ENCODE data around the gene ITPRIP. TPM values are rescaled to one million over a fixed set of nuclear protein-coding genes. Genes with fewer than 3 reads are reported as not detected.

Gene ITPRIP
- polyA plus RNA-seq, 10 donors = 7.1 to 10.2 (median 8.8) TPM

DNA sequence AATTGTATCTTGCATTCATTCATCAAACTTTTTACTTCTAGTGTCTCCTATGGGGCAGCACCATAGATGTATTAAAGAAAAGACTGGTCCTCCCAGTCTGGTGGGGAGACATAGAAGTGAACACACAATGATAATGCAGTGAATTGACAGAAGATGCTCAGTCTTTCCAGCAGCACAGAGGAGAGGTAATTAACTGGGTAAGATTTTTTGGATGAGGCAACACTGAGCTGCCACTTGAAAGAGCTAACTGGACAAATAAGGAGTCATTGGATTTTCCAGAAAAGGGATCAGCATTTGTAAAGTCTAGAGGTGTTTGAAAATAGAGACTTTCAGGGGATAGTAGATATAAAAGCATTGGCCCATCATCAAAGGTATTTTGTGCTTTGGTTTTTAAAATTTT lies 7.2 kb upstream of the ITPRIP start:
- DNase-seq = no peak

DNA sequence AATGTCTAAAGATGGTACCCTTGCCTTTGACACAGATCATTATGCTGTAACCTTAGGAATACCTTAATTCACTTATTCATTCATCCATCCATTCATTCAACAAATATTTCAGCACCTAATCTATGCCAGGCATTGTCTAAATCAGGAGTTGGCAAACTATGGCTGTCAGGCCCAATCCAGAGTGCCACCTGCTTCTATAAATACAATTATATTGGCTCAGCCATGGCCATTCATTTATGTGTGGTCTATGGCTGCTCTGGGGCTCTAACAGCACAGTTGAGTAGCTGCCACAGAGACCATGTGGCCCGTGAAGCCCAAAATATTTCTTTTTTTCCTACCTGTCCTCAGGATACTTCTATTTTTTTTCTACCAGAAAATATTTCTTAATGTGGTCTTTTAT lies 6.0 kb upstream of the ITPRIP start:
- no peak for DNase-seq

DNA sequence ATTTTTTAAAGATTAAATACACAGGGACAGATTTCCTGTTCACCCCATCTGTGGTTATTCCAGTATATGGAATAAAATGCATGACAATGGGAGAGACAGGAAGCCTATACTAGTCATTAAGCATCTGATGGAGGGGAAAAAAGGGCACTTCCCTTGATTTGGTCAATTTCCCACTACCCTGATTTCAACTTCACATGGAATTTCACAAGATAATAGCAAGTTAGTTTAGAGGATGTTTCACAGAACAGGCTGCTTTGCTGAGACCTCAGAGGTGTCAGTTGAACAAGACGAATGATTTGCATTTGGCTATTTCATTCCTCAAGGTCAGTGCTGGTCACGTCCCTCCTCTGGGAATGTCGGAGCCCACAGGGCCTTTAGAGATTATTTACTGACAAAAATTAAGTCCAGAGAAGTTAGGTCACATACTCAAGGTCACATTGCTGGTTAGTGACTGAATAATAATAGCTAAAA lies 4.7 kb upstream of the ITPRIP start:
- peak in 1 of 3 donors; percentile 5 for DNase-seq

DNA sequence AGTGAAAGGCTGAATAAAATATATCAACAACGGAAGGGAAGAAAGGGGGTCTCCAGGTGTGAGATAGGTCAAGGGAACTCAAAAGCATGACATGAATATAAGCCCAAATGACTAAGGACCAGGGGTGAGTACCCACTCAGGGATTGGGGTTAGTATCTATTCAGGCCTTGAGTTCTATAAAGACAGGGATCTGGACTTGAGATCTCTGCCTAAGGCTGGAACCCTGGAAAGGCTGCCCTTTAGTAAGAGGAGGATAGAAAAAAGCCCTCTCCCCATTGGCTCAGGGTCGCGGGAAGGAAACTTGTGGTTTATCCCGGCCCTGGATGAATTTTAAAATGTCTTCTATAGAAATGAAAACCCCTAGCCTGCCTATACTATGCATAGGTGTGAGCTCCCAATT lies 2.4 kb upstream of the ITPRIP start:
- no peak for DNase-seq

DNA sequence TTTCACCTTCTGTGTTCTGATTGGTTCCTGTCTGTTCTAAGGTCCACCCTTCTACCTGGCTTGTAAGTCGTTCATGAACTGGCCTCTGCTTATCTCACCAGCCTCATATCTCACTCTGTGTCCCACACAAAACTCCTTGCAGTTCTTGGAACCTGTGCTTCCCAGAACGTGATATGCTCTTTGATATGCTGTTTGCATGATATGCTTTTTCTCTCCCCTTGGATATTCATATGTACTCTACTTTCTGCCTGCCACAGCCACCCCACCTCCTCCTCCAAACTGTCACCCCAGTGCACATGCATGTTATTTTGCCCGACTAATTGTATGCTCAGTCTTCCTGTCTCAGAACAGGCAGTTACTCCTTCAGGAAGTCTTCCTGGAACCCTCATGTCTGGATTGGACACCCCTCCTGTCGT lies 1.9 kb upstream of the ITPRIP start:
- DNase-seq = no peak

DNA sequence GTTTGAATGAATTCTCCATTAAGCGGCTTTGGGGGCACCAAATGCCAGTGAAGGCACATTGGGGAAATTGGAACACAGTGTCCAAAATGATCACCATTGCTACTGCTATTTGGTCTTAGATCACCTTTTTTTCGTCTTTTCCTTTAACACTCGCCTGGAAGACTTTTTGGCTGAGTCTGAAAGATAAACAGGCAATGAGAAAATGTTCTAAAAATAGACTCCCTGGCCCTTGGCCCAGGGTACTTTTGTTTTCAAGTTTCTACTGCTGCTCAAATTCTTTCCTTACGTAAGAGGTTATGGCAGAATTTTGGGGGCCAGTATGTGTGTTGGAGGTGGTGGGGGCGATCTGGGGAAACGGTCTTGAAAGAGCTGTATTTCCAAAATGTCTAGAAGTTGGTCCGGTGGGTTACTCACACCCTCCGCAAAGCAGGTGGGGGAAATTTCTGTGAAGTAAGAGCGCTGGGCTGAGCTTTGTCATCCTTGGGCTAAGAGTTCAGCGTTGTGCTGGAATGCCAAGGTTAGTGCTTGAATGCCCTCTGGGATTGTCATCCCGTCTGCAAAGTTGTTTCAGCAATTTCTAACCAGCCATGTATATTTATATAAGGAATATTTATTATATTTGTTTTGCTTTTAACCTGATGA lies 1.3 kb upstream of the ITPRIP start:
- DNase-seq = peak; percentile 83 to 94 (median 90)

DNA sequence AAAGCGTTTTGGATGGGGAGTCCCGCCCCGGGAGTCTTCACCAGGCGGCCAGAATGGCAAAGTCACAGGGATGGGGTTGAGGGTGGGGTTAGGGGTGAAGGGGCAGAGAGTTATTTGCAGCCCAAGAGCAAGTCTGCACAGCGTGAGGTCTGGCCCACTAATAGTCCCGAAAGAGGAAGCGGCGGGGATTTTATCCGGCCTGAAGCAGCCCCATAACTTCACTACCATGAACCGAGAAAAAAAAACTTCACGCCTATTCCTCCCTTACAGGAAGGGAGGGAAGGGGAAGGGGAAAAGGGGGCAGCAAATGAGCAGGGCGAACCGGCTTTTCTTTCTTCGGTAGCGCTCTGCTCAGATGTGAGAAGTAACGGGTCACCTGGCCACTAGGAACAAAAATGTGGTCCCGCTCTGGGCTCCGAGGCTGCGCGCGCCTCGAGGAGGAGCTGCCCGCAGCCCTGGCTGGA lies 712 bp downstream of the ITPRIP start:
- no peak for DNase-seq

DNA sequence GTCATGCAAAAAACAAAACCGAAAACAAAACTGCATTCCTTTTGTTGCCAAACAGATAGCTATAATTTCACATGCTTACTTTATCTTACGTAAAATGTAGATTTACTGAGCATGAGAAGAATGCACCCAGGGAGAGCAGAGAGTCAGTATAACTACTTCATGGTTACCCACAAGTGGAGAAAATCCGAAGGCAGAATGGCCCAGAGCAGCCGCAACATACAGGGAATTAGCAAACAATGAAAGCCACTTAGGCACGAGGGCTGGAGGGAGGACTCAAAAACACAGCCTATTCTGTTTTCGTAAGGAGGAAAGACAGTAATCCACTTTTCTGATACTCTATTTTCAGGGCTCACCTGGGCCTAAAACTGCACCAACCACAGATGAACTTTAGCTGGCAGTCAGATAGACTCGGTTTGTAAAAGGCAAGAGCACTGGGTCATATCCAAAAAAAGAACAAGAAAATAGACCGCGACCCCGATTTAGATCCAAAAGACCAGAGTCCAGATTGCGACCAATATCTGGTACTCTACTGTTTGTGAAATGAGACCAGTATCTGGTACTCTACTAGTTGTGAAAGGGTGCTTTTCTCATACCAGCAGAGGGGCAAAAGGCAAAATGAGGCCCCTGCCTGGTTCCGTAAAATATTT lies 1.3 kb downstream of the ITPRIP start:
- DNase-seq = peak in 1 of 3 donors; percentile 58

DNA sequence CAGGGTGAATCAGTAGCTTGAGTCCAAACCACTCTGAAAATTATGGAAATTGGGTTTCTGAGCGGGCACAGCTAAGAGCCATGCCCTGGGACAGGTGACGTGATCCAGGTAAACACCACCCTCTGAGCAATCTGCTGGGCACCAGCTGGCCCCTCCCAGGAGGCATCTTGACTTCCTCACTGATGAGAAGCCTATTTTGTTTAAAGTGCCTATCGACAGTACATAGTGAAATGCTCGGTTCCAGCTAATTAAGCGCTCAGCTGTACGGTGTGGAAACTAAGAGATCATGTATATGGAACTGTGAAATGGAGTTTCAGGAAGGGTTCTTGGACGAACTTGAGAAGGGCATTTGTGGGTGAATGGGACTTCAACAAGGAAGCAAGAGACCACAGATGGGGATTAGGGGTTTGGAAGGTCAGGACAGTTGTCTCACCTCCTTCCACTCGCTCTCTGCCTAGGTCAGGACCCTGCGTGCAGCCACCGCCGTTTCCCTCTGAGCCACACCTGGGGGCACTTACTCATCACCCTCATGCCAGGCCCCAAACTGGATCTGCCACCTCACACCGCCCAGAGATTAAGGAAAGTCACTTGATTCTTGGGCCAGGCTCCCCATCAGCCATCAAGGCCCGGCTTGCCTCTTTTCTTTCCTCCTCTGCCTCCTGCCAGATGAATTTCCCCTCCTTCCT lies 3.2 kb downstream of the ITPRIP start:
- DNase-seq = no peak

DNA sequence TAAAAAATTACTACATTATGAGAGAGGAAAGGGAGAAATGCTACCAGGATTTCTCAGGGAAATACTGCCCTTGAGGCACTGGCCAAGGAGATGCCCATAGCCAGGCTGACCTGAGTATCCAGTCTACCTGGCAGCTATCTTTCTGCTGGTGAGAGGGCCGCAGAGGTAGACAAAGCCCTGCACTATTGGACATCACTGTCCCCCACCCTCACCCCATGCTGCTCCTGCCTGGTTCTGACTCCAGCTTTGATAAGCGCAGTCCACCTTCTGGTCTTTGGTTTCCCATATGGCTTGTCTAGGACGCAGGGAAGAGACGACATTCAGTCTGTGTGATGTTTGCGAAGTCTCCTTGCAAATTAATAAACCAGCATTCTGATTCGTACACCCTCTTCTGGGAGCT lies 3.7 kb downstream of the ITPRIP start:
- DNase-seq = no peak

DNA sequence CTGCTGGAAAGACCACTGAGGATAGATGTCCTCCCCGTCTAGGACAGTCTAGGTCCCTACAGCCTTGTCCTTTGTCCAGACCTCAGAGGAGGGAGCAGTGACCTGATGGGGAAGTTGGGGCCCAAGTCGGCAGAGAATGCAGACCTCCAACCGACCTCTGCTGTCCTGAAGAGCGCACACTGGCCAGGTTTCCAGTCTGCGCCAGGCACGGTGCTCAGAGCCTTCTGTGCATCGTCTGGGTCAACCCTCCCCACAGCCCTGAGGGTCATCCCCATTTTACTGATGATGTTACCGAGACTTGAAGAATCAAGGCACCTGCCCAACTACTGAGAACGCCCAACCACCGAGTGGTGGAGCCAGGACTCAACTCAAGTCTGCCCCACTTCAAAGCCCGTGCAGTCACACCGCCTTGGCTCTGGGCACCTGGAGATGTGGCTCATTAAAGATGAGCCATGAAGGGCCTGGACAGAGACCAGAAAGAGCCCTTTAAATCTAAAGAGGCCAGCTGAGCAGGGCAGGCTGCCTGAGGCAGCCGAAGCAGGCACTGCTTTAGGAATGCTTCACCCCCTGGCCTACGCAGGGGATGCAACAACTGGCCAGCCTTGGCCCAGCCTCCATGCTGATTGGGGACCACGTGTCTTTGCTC lies 4.4 kb downstream of the ITPRIP start:
- DNase-seq = no peak

DNA sequence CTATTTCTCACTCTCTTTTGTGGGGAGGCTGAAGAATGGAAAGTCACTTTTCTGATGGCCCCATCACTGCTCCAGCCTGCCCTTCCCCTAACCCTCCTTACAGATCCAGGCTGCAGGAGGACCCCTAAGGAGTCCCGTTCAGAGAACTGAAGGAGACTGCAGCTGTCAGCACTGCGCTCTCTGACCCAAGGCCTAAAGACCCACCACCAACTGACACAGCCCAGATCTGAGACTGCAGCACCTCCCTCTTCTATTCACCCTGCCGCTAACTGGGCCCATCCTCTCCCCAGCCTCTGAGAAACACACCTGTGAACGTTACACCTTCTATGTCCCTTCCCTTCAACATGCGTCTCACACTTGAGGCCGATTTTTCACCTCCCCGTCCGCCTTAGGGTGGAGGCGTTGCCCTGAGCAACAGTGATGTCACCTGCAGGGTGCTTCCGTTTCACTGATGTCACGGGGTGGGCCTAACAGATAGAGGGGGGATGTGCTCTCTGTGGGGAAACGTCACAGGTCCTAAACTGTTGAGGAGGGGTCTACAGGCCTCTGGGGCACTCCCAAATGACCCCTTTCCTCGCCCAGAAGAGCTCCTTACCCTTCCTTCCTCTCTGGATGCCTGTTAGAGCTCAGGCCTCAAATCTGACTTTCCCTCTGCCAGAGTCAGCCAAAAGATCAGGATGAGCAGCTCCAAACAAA lies 5.1 kb downstream of the ITPRIP start:
- no peak for DNase-seq

DNA sequence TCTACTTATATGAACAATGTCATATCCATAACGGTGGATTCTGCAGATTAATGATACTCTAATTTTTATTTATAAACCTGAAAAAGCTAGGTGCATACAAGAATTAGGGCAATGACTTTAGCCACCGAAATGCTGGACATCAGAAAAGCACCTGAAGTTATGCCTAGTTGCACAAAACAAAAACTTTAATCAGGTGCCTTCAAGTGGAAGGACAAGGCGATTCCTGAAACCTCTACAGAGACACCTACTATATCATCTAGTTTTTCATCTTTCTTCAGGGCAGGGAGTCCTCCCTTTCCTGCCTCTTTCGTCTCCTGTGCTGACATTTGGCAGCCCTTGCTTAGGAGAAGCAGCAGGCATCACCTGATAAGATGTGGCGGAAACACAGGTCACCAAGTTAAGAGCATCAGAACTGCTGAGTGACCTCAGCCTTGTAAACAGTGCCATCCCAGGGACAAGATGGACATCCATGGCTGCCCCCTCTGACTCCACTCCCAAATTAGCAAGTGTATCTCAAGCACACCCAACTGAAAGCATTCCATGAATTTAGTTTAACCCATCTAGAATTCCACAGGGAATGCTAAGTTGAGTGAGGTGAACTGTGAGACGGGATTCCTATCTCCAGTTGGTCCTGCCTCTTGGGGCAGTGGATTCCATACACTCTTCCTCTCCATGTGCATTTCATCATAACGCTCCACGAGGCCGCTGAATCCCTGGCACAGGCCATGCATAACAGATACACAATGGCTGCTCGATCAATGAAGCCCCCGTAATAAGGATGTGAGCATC lies 5.8 kb downstream of the ITPRIP start:
- DNase-seq = no peak

DNA sequence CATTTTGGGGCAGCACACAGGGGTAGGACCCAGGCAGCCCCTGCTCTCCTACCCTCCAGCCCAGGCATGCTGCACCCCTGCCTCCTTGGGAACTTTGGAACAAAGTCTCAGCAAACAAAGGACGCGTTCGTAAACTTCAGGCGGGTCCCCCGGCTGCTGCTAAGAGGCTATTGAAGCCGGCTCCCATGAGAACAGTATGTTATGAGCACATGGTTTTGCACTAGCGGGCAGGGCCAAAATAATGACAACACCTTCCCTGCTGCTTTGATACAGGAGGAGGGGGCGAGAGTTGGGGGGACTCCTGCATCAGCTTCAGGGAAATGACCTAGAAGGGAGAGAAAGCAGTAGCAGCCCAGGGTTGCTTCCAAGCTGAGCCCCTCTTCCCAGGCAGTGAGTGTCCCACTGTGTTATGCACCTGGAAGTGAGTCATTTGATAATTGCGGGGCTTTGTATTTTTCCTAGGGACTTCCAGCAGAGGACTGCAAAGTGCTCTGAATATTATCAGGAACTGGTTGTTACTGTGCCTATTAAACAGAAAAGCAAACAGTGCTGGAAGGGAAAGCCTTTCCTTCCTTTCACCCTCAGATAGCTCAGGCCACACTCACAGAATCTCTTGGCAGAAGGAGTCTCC lies 6.9 kb downstream of the ITPRIP start:
- peak in 1 of 3 donors; percentile 71 for DNase-seq

DNA sequence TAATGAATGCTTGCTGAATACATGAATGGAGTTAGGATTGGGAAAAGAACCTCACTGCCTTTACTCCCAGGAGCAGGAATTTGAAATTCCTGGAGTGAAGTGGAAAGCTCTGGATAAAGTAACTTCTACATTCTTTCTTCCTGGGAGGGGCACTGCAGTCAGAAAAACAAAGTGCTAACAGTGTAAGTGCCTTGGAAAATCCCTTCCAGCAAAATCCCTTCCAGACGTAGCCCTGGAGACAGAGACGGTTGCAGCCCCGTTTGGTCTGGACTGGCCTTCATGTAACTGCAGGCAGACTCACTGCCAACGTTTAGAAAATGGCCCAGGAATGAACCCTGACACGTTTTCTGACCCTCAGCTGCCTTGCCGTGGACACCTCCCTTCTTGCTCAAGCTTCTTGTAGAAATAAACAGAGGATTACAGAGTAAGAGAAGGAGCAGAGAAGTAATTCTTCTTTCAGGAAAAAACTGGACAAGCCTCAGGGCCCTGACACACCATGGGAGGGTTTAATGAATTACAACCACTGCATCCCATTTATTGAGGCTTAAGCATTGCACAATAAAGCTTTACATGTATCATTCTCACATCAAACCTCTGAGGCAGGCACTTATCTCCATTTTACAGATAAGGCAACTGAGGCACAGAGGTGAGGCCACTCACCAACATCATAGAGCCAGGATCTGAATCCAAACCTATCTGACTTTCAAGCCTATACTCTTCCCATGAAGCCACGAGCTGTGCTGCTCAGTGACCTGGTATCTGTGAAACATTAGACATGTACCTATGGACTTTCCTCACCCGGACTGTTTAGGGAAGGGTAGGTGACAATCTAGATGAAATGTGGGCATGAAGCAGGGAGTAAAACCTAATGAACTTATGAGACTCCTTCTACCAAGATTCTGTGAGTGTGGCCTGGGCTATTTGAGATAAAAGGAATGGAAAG lies 7.8 kb downstream of the ITPRIP start:
- DNase-seq = peak; percentile 85 to 96 (median 92)

DNA sequence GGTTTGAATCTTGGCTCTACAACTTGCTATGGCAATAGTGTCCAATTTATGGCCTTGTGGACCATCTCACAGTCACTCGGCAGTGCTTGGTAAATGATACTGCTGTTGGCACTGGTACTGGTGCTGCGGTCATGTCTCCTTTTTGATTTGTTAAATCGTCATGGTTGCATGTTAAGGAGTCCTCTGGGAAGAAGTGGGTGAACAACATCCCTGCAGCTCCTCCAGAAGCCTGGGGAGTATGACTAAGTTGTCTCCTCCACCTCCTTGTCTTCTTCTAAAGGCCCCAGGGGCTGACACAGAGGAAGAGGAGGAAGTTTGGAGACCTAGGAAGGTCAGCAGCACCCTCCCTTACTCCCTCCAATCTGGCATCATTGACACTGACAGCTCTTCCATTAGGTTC lies 8.5 kb downstream of the ITPRIP start:
- peak in 1 of 3 donors; percentile 65 for DNase-seq

DNA sequence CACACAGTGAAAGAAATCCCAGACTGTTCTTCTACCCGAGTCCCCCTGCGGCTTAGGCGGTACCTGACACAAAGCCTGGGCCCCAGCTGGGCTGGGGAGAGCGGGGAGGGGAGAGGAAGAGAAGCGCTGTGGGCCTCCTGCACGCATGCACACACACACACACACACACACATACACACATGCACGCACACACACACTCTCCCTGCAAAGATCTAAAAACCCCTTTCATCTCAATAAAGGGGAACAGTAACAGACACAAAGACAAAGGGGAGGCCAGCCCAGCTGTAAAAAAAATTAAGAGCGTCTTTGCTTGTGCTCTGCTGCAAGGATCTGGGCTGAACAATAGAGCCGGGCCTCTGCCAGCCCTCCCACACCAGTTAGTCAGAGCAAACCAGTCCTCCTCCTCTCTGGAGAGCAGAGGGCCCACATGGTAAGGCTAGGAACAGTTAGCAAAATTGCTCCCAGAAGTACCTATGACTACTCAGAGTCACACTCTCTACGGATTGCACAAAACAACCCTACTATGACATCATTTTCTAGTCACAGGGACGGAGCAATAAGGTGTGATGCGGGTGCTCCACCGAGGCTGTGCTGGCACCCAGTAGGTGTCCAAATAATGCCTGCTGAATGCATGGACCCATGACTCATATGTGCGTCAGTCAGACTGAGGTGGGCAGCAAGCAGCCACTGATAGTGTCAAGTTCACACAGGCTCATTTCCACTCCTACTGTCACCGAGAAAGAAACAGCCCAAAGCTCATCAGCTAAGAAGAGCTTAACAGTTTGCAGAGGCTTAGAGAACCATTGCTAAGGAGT lies 9.2 kb downstream of the ITPRIP start:
- DNase-seq = peak; percentile 65 to 87 (median 77)

DNA sequence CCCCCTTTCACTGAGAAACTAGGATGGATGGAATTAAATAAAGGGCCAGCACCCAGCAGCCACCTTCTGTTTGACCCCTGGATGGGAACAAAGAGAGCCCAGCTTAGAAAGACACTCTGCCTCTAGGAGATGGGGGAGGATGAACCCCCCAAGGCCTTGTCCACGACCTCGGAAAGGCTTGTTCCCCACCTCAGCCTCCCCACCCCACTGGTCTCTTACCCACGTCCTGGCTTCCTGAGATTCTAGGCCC lies 9.7 kb downstream of the ITPRIP start:
- DNase-seq = peak in 1 of 3 donors; percentile 91
